ENCODE measurements around the gene EPN2. TPM values are rescaled to one million over a fixed set of nuclear protein-coding genes. Genes with fewer than 3 reads are reported as not detected.

The EPN2 gene
- total RNA-seq, 2 experiments from 2014 or later: 11.9 to 12.3 TPM

DNA sequence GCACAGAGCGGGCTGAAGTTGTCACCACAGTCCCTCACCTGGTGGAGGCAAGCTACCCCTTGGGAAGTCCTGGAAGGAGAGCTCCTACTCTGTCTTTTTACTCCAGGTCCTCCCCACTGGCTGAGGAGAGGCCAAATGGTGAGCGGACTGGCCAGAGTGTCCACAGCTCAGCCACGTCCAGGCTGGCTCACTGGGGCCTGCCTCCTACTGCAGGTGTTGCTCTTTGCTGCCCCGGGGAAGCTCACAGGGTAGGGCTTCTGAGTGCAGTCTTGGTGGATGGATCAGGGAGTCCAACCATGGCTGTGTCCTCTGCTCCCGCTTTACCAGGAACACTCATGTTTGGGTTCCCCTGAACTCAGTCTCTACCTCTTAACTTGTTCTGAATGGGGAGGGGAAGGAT is 122.7 kb downstream of the EPN2 start:
- peaks cover 16% of the 10 kb centered on the region for H3K4me1 ChIP-seq (ENCODE audit: insufficient read depth, low read length)
- H3K4me3 Mint-ChIP-seq: no peak overlapping the region
- no peaks in the 10 kb centered on the region for H3K36me3 Mint-ChIP-seq (ENCODE audit: low read depth)
- ChIA-PET POLR2A (interaction anchor here (0.7 kb wide), 1 partner anchor 18 kb away, joined by 3 read pairs; no protein-coding TSS in a partner anchor), CTCF (interaction anchor here (1.5 kb wide), 1 partner anchor 22 kb away, joined by 3 read pairs; no protein-coding TSS in a partner anchor)
- H3K9me3 ChIP-seq (ENCODE audit: control insufficient read depth in 1 of 2, insufficient read depth in 1 of 2, low read length in 2 of 2): no peaks in the 10 kb centered on the region
- ATAC-seq (ENCODE audit: poor library complexity) (no peak), DNase-seq (peak in 2 of 14 experiments; percentile 9 to 20)
- peaks cover 14% of the 10 kb centered on the region for H3K4me1 Mint-ChIP-seq (ENCODE audit: low read depth)
- TF ChIP-seq, protein P1, sequence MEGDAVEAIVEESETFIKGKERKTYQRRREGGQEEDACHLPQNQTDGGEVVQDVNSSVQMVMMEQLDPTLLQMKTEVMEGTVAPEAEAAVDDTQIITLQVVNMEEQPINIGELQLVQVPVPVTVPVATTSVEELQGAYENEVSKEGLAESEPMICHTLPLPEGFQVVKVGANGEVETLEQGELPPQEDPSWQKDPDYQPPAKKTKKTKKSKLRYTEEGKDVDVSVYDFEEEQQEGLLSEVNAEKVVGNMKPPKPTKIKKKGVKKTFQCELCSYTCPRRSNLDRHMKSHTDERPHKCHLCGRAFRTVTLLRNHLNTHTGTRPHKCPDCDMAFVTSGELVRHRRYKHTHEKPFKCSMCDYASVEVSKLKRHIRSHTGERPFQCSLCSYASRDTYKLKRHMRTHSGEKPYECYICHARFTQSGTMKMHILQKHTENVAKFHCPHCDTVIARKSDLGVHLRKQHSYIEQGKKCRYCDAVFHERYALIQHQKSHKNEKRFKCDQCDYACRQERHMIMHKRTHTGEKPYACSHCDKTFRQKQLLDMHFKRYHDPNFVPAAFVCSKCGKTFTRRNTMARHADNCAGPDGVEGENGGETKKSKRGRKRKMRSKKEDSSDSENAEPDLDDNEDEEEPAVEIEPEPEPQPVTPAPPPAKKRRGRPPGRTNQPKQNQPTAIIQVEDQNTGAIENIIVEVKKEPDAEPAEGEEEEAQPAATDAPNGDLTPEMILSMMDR (IDR thresholded peaks at IDR 0.05): no peak
- H3K27me3 ChIP-seq (ENCODE audit: control insufficient read depth in 1 of 2, insufficient read depth in 2 of 2, low read length in 2 of 2): peaks cover 3 to 4% of the 10 kb centered on the region in 2 experiments
- intact Hi-C loops (cut with DNase I, micrococcal nuclease): loop anchor here (5.0 to 10.0 kb wide), 3 partner anchors 147 to 355 kb away; partner anchors contain the start of genes ALDH3A2 (in 1 of the 2) and FAM83G (in 1 of the 2)
- no peak overlapping the region for H3K27ac Mint-ChIP-seq
- peaks cover 6% of the 10 kb centered on the region for H3K27me3 Mint-ChIP-seq
- no peak overlapping the region for H3K4me3 ChIP-seq (ENCODE audit: low read length)
- H3K36me3 ChIP-seq (ENCODE audit: insufficient read depth, low read length): no peaks in the 10 kb centered on the region
- no peak overlapping the region for H3K27ac ChIP-seq (ENCODE audit: low read depth in 1 of 2, low read length in 2 of 2)
- no peaks in the 10 kb centered on the region for H3K9me3 Mint-ChIP-seq

DNA sequence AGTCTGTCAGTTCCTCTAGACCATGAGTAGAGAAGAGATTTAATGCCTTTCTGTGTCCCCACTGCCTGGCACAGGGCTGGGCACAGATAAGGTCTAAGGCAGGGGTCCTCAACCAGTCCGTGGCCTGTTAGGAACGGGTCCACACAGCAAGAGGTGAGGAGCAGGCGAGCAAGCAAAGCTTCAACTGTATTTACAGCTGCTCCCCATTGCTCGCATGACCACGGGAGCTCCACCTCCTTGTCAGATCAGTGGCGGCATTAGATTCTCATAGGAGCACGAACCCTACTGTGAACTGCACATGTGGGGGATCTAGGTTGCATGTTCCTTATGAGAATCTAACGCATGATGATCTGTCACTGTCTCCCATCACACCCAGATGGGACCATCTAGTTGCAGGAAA is 123.6 kb downstream of the EPN2 start:
- Mint-ChIP-seq H3K4me1 (ENCODE audit: low read depth) (peaks cover 14% of the 10 kb centered on the region), H3K9me3 (no peaks in the 10 kb centered on the region), H3K36me3 (ENCODE audit: low read depth) (no peaks in the 10 kb centered on the region), H3K27ac (no peak overlapping the region), H3K4me3 (no peak overlapping the region), H3K27me3 (peaks cover 5% of the 10 kb centered on the region)
- no peaks in the 10 kb centered on the region for H3K36me3 ChIP-seq (ENCODE audit: insufficient read depth, low read length)
- ChIA-PET CTCF (no interaction called here), POLR2A (no interaction called here)
- no peak for ATAC-seq (ENCODE audit: poor library complexity)
- no peak overlapping the region for H3K27ac ChIP-seq (ENCODE audit: low read depth in 1 of 2, low read length in 2 of 2)
- no peak overlapping the region for H3K4me3 ChIP-seq (ENCODE audit: low read length)
- intact Hi-C loops (cut with DNase I, micrococcal nuclease): loop anchor here (5.0 to 10.0 kb wide), 3 partner anchors 147 to 356 kb away; partner anchors contain the start of genes ALDH3A2 (in 1 of the 2) and FAM83G (in 1 of the 2)
- H3K9me3 ChIP-seq (ENCODE audit: control insufficient read depth in 1 of 2, insufficient read depth in 1 of 2, low read length in 2 of 2): no peaks in the 10 kb centered on the region
- TF ChIP-seq, protein P1 (IDR thresholded peaks at IDR 0.05): no peak
- peak in 2 of 14 experiments; percentile 13 to 26 for DNase-seq
- H3K27me3 ChIP-seq (ENCODE audit: control insufficient read depth in 1 of 2, insufficient read depth in 2 of 2, low read length in 2 of 2): peaks cover 3 to 4% of the 10 kb centered on the region in 2 experiments
- H3K4me1 ChIP-seq (ENCODE audit: insufficient read depth, low read length): peaks cover 16% of the 10 kb centered on the region

DNA sequence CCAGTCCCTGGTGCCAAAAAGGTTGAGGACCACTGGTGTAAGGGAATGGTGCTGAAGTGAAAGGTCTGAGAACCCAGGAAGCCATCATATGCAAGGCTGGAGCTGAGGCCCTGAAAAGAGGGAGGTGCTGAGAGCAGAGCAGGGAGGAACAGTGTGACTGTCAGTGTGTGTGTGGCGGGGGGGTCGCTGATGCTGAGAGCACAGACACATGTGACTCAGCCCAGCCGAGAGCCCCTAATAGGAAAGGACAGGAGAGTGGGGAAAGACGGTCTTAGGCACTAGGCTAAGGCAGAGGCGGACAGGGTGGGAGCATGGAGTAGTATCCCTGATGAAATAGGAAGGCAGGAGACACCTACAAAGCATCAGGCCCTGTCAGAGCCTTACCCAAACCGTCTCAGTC is 124.2 kb downstream of the EPN2 start:
- Histone ChIP-seq H3K9me3 (ENCODE audit: control insufficient read depth in 1 of 2, insufficient read depth in 1 of 2, low read length in 2 of 2) (peaks cover 0 to 3% of the 10 kb centered on the region in 2 experiments), H3K27ac (ENCODE audit: low read depth in 1 of 2, low read length in 2 of 2) (no peak overlapping the region), H3K4me1 (ENCODE audit: insufficient read depth, low read length) (peaks cover 16% of the 10 kb centered on the region), H3K27me3 (ENCODE audit: control insufficient read depth in 1 of 2, insufficient read depth in 2 of 2, low read length in 2 of 2) (peaks cover 3 to 4% of the 10 kb centered on the region in 2 experiments), H3K36me3 (ENCODE audit: insufficient read depth, low read length) (no peaks in the 10 kb centered on the region), H3K4me3 (ENCODE audit: low read length) (no peak overlapping the region)
- no peak for ATAC-seq (ENCODE audit: poor library complexity)
- TF ChIP-seq, protein P1 (IDR thresholded peaks at IDR 0.05): no peak
- no peak overlapping the region for H3K27ac Mint-ChIP-seq
- H3K9me3 Mint-ChIP-seq: no peaks in the 10 kb centered on the region
- intact Hi-C loops (cut with DNase I, micrococcal nuclease): loop anchor here (5.0 to 10.0 kb wide), 3 partner anchors 146 to 357 kb away; partner anchors contain the start of genes ALDH3A2 (in 1 of the 2) and FAM83G (in 1 of the 2)
- H3K4me1 Mint-ChIP-seq (ENCODE audit: low read depth): peaks cover 14% of the 10 kb centered on the region
- peaks cover 5% of the 10 kb centered on the region for H3K27me3 Mint-ChIP-seq
- CTCF ChIA-PET: no interaction called here
- peak overlapping the region; percentile 86 for H3K4me3 Mint-ChIP-seq
- H3K36me3 Mint-ChIP-seq (ENCODE audit: low read depth): no peaks in the 10 kb centered on the region
- DNase-seq: peak in 2 of 14 experiments; percentile 25 to 28
- POLR2A ChIA-PET: interaction anchor here (2.3 kb wide), 1 partner anchor 17 kb away, joined by 58 read pairs; the partner anchor contains the start of gene MAPK7
